Activated naive CD8-positive, alpha-beta T cell treated with anti-CD3 and anti-CD28 coated beads, Interleukin-2, amount 50 U/mL, for 24 hours (primary cell): ENCODE measurements around the gene MAMLD1.

Experiments
- ATAC-seq: fragments of 150-1000 bp; cut with Tn5 transposase; one replicate; pipeline ENCODE4 v1.10.0; 2021
- DNase-seq: peaks from one replicate; pipeline ENCODE4 v3.0.0; 2021
- H3K27ac Mint-ChIP-seq: one replicate; pipeline ENCODE4 v1.8.0; 2021; ENCODE audit warnings: mild to moderate bottlenecking, mixed read lengths
- H3K27me3 Mint-ChIP-seq: one replicate; pipeline ENCODE4 v1.8.0; 2021; ENCODE audit warnings: mixed read lengths
- H3K36me3 Mint-ChIP-seq: one replicate; pipeline ENCODE4 v1.8.0; 2021; ENCODE audit warnings: low read depth, mixed read lengths
- H3K4me1 Mint-ChIP-seq: one replicate; pipeline ENCODE4 v1.8.0; 2021; ENCODE audit warnings: mixed read lengths
- H3K4me3 Mint-ChIP-seq: one replicate; pipeline ENCODE4 v1.8.0; 2021; ENCODE audit warnings: mild to moderate bottlenecking, moderate library complexity, mixed read lengths
- H3K9me3 Mint-ChIP-seq: one replicate; pipeline ENCODE4 v1.8.0; 2021; ENCODE audit warnings: mixed read lengths

Gene MAMLD1

GRCh38 chrX:150544835-150545770 is 182.0 kb downstream of the MAMLD1 start:
- peaks cover 30% of the 10 kb centered on the region for H3K4me1 Mint-ChIP-seq
- no peaks in the 10 kb centered on the region for H3K36me3 Mint-ChIP-seq
- no peaks in the 10 kb centered on the region for H3K27me3 Mint-ChIP-seq
- H3K9me3 Mint-ChIP-seq, result no peaks in the 10 kb centered on the region
- H3K27ac Mint-ChIP-seq, result no peak overlapping the region
- ATAC-seq (no peak), DNase-seq (no peak)
- no peak overlapping the region for H3K4me3 Mint-ChIP-seq

DNA sequence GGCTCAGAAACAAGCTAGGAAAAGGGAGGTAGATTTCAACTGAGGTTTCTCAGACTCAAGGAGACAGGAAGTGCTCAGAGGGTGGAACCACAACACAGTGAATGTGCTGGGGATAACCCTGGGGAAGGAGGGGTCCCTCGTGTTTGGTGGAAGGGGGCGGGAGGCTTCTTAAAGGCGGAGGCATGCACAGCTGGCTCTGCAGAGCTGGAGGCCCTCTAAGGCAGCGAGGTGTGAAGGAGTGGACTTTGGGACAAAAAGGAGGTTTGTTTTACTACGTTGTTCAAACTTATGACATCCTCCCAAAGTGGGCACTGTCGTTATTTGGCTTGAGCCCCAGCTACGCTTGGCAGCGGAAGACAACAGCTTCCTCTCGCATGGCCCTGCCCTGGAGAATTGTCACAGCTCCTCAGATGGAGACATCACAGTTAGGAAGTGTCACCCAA is 183.6 kb downstream of the MAMLD1 start:
- Mint-ChIP-seq H3K9me3 (no peaks in the 10 kb centered on the region), H3K4me1 (peaks cover 30% of the 10 kb centered on the region), H3K27ac (peak overlapping the region; percentile 70), H3K36me3 (no peaks in the 10 kb centered on the region), H3K4me3 (peak overlapping the region; percentile 52), H3K27me3 (no peaks in the 10 kb centered on the region)
- DNase-seq (peak; percentile 19), ATAC-seq (no peak)

DNA sequence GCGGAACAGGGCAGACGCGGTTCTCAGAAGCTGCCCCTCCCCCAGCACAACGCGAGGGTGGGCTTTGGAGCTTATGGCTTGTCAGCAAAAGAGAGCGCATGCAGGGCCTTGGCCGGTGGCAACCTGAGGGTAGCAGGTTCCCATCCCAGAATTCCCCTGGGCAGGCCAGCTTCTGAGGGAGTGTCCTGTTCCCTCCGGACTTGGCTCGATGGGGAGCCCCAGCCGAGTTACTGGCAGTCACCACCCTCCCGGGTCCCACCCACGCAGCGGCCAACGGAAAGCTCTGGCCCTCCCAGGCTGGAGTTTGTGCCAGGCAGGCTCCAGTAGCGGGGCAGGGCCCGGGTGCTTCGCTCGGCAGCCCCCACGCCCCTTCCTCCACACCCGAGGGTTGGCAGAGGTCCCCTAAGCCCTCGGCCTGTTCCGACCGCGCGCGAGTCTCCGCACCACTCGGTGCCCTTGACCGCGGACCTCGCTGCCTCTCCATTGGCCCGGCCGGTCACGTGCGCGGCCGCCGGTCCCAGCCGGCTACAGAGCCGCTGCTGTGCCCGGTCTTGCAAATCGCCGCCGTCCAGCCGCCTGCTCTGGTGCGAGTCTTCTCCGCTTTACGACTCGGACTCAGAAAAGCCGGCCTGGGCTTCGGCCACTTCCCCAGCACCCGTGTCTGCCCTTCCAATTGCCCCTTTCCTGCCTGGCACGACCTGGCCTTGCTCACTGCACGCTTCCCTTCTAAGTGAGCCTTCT is 184.4 kb downstream of the MAMLD1 start:
- peaks cover 30% of the 10 kb centered on the region for H3K4me1 Mint-ChIP-seq
- no peaks in the 10 kb centered on the region for H3K27me3 Mint-ChIP-seq
- H3K9me3 Mint-ChIP-seq, result no peaks in the 10 kb centered on the region
- no peak overlapping the region for H3K27ac Mint-ChIP-seq
- H3K4me3 Mint-ChIP-seq, result peak overlapping the region; percentile 52
- peak; percentile 29 for DNase-seq
- no peaks in the 10 kb centered on the region for H3K36me3 Mint-ChIP-seq
- no peak for ATAC-seq

DNA sequence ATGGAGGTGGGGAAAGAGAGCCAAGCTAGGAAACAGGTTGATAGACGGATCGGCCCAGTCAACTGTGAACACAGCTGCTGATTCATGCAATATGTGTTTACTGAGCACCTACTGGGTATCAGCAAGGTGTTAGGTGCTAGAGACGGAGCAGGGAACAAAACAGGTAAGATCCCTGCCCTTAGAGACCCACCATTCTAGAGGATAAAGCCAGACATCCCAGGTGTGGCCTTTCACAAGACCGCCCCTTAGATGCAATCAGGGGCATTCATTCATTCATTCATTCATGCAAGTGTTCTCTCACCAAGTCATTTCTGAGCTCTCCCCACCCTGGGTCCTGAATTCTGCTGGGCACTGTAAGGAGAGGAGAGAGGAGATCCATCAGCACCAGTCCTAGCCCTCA is 185.1 kb downstream of the MAMLD1 start:
- DNase-seq (no peak), ATAC-seq (no peak)
- no peaks in the 10 kb centered on the region for H3K9me3 Mint-ChIP-seq
- no peak overlapping the region for H3K27ac Mint-ChIP-seq
- no peaks in the 10 kb centered on the region for H3K27me3 Mint-ChIP-seq
- H3K4me1 Mint-ChIP-seq, result peaks cover 30% of the 10 kb centered on the region
- H3K36me3 Mint-ChIP-seq, result no peaks in the 10 kb centered on the region
- H3K4me3 Mint-ChIP-seq, result peak overlapping the region; percentile 52

DNA sequence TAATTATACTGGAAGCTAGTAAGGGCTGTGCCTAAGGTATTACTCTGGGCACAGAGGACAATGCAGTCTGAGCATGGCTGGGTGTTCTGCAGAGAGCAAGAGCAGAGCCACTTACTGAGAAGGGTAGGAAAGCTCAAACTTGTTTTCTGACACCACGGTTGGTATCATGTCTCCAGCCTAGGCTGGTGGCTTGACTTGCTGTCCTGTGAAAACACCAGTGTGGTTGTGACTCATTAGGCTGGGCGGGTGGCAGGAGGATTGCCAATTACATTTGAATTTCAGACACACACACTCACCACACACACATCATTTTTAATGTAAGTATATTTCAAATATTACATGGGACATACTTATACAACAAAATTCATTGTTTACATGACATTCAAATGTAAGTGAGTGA is 185.6 kb downstream of the MAMLD1 start:
- H3K9me3 Mint-ChIP-seq, result no peaks in the 10 kb centered on the region
- H3K4me3 Mint-ChIP-seq, result no peak overlapping the region
- peak; percentile 74 for ATAC-seq
- H3K4me1 Mint-ChIP-seq, result peaks cover 27% of the 10 kb centered on the region
- H3K27me3 Mint-ChIP-seq, result no peaks in the 10 kb centered on the region
- no peaks in the 10 kb centered on the region for H3K36me3 Mint-ChIP-seq
- no peak for DNase-seq
- no peak overlapping the region for H3K27ac Mint-ChIP-seq

GRCh38 chrX:150551963-150552362 is 188.8 kb downstream of the MAMLD1 start:
- H3K27ac Mint-ChIP-seq, result no peak overlapping the region
- H3K9me3 Mint-ChIP-seq, result no peaks in the 10 kb centered on the region
- peaks cover 18% of the 10 kb centered on the region for H3K4me1 Mint-ChIP-seq

DNA sequence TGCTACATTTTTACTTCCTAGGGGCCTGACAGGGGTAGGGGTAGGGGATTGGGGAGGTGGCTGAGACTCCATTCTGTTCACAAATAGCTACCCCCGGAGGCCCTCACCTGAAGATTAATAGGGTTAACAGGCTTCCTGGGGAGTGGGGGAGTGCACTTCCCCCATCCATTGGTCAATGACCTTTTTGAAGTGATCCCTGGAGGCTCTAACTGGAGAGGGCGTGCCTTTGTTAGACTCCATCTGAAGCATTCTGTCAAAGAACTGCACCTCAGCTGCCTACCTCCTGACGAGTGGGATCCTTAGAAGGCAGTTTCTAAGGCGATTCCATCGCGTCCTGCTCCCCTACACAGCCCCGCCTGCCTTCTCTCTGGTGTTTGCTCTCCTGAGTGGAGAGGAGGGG is 195.3 kb downstream of the MAMLD1 start:
- Mint-ChIP-seq H3K9me3 (no peaks in the 10 kb centered on the region), H3K4me1 (no peaks in the 10 kb centered on the region), H3K36me3 (no peaks in the 10 kb centered on the region), H3K27me3 (no peaks in the 10 kb centered on the region), H3K27ac (no peak overlapping the region), H3K4me3 (no peak overlapping the region)
- DNase-seq (no peak), ATAC-seq (no peak)

More at GRCh38 chrX:150551963-150552362, 188.8 kb downstream of the MAMLD1 start:
- Mint-ChIP-seq H3K4me3 (no peak overlapping the region), H3K36me3 (no peaks in the 10 kb centered on the region), H3K27me3 (no peaks in the 10 kb centered on the region)
- no peak for ATAC-seq
- no peak for DNase-seq
